ENCODE measurements around the gene SERP1.

DNA sequence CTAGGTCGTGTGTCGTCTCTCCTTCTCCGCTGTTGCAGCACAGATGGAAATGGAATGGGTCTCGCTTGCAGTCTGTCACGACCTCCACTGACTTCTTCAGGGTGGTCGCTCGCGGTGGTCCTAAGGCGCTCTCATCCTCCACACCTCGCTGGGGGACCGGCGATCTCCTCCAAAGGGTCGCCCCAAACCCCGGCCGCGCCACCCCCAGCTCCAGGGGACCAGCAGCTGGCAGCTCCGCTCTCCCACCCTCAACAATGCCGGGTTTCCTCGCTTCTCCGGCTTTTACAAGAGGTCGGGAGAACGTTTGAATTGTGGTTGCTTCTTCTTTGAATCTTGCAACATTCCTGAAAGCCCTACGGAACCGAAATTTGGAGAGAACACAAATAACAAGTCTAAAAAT lies 25.9 kb downstream of the SERP1 start:
- TF ChIP-seq POLR2A (IDR thresholded peaks at IDR 0.05; ENCODE audit: low read depth, low read length) (no peak), POLR2AphosphoS5 (IDR thresholded peaks at IDR 0.05; ENCODE audit: low read depth, low read length) (no peak), SPI1 (IDR thresholded peaks at IDR 0.05; ENCODE audit: low read depth, low read length) (no peak), TAF1 (IDR thresholded peaks at IDR 0.05; ENCODE audit: low read depth, low read length) (no peak)
